PC-3 (cell line): ENCODE results near the gene MRPS34. TPM values are rescaled to one million over a fixed set of nuclear protein-coding genes. Genes with fewer than 3 reads are reported as not detected.

Experiments used
- ATAC-seq: fragments of 200-7000 bp; cut with Tn5 transposase; 2 replicates; pipeline ENCODE4 v1.9.1; 2020; ENCODE audit warnings: mild to moderate bottlenecking, moderate library complexity
- BruUV-seq: library from RNA; stranded (reverse); fragments of 400-500 nt; replicated peaks from 2 replicates; lab custom pipeline; 2021; lab: Mats Ljungman, UMichigan
- CTCF ChIA-PET: fragments of 300-600 bp; sonication (Branson Sonifier 250); formaldehyde crosslinking; loops from one replicate; lab custom pipeline; 2022; ENCODE audit warnings: antibody characterized with exemption; lab: Charles Lee
- POLR2A ChIA-PET: fragments of 300-600 bp; sonication (Branson Sonifier 250); formaldehyde crosslinking; loops from one replicate; lab custom pipeline; 2022; ENCODE audit warnings: antibody characterized with exemption; ENCODE audit not compliant: unreplicated experiment; lab: Charles Lee
- DNase-seq: peaks from one replicate; pipeline ENCODE4 v3.0.0-alpha.2; 2015
- H2AFZ ChIP-seq: fragments of 300-600 bp; sonication (generic); 2 replicates; pipeline ENCODE4 v1.6.0; 2016; ENCODE audit warnings: antibody characterized with exemption, low read length
- H3F3A ChIP-seq: fragments of 300-600 bp; sonication (generic); one replicate; pipeline ENCODE4 v1.6.0; 2017; ENCODE audit warnings: antibody characterized with exemption, low read length, control low read depth, mild to moderate bottlenecking; ENCODE audit not compliant: unreplicated experiment
- H3K27ac ChIP-seq: fragments of 300-600 bp; sonication (generic); 2 replicates; pipeline ENCODE4 v1.5.1; 2016; ENCODE audit warnings: mild to moderate bottlenecking, low read length
- H3K27me3 ChIP-seq: fragments of 300-600 bp; sonication (generic); 2 replicates; pipeline ENCODE4 v1.6.1; 2016; ENCODE audit warnings: low read length, mixed read lengths
- H3K36me3 ChIP-seq: fragments of 300-600 bp; sonication (generic); 2 replicates; pipeline ENCODE4 v1.6.1; 2016; ENCODE audit warnings: low read depth, mixed run types, low read length, mixed read lengths
- H3K4me1 ChIP-seq: fragments of 300-600 bp; sonication (generic); 2 replicates; pipeline ENCODE4 v1.5.1; 2016; ENCODE audit warnings: low read length; ENCODE audit not compliant: insufficient read depth
- H3K4me2 ChIP-seq: fragments of 300-600 bp; sonication (generic); 2 replicates; pipeline ENCODE4 v1.6.0; 2016; ENCODE audit warnings: low read length
- H3K4me3 ChIP-seq: fragments of 300-600 bp; sonication (generic); 2 replicates; pipeline ENCODE4 v1.5.1; 2016; ENCODE audit warnings: mild to moderate bottlenecking, low read length, mixed read lengths
- H3K79me2 ChIP-seq: fragments of 300-600 bp; sonication (generic); 2 replicates; pipeline ENCODE4 v1.6.1; 2017; ENCODE audit warnings: low read length, mixed read lengths
- H3K9ac ChIP-seq: fragments of 300-600 bp; sonication (generic); 2 replicates; pipeline ENCODE4 v1.6.0; 2016; ENCODE audit warnings: mild to moderate bottlenecking, low read length
- H3K9me2 ChIP-seq: fragments of 300-600 bp; sonication (generic); replicated peaks from 2 replicates; pipeline ENCODE4 v1.6.1; 2016; ENCODE audit warnings: mixed run types, low read length, mixed read lengths
- H3K9me3 ChIP-seq: fragments of 300-600 bp; sonication (generic); 2 replicates; pipeline ENCODE4 v1.6.1; 2016; ENCODE audit warnings: low read length, mixed read lengths
- H4K20me1 ChIP-seq: fragments of 300-600 bp; sonication (generic); 2 replicates; pipeline ENCODE4 v1.6.1; 2016; ENCODE audit warnings: low read length, mixed read lengths
- CTCF ChIP-seq: fragments of 300-600 bp; sonication (generic); conservative IDR thresholded peaks from 2 replicates; pipeline ENCODE4 v1.5.1; 2017; ENCODE audit warnings: antibody characterized with exemption, low read depth, mild to moderate bottlenecking, low read length
- EZH2 ChIP-seq: fragments of 300-600 bp; sonication (generic); IDR thresholded peaks from one replicate; pipeline ENCODE4 v1.6.1; 2017; ENCODE audit warnings: antibody characterized with exemption, mild to moderate bottlenecking, low read length; ENCODE audit not compliant: unreplicated experiment
- EZH2phosphoT487 ChIP-seq: fragments of 300-600 bp; sonication (generic); IDR thresholded peaks from 2 replicates; pipeline ENCODE4 v1.6.1; 2018; ENCODE audit warnings: mild to moderate bottlenecking, antibody characterized with exemption, low read length, borderline replicate concordance
- intact Hi-C: fragments of 100-400 bp; cut with micrococcal nuclease; formaldehyde crosslinking; loops from 2 replicates; pipeline ENCODE4 v1.9.0; 2023
- total RNA-seq: library from RNA; depleted of rRNA; stranded (reverse); fragments of >200 nt; gene quantifications from 2 replicates; pipeline ENCODE4 v1.2.3, GENCODE V29; 2014

The MRPS34 gene
- total RNA-seq, 1 experiment from 2014 or later = 248 TPM

- CTCF ChIA-PET = interaction anchor here (0.5 kb wide), 1 partner anchor 92 kb away, joined by 7 read pairs; no protein-coding TSS in a partner anchor
- H3K9ac ChIP-seq = no peak overlapping the region
- ATAC-seq (peak; percentile 99), DNase-seq (peak; percentile 70)
- no peaks in the 10 kb centered on the region for H4K20me1 ChIP-seq
- H3K9me3 ChIP-seq = no peaks in the 10 kb centered on the region
- 0 out of 2 replicates have a peak overlapping the region, but pooled peaks have one; percentile 48 for H2AFZ ChIP-seq
- H3F3A ChIP-seq = no peaks in the 10 kb centered on the region
- no peak overlapping the region for H3K4me3 ChIP-seq
- no peak for TF ChIP-seq EZH2
- TF ChIP-seq CTCF = peak; percentile 82
- no peak for TF ChIP-seq EZH2phosphoT487
- no peaks in the 10 kb centered on the region for H3K9me2 ChIP-seq
- H3K27ac ChIP-seq = no peak overlapping the region
- H3K36me3 ChIP-seq = peaks cover 4% of the 10 kb centered on the region; the same call in 1 of the 2 replicates
- no TSS peak for BruUV-seq
- no peaks in the 10 kb centered on the region for H3K4me1 ChIP-seq
- no peak overlapping the region for H3K4me2 ChIP-seq
- no peaks in the 10 kb centered on the region for H3K27me3 ChIP-seq
- POLR2A ChIA-PET = no interaction called here
- no peaks in the 10 kb centered on the region for H3K79me2 ChIP-seq
- intact Hi-C loops = no loop called here
Observed at GRCh38 chr16:1812732-1813163, 39.8 kb upstream of the MRPS34 start.

- H3K9me2 ChIP-seq = no peaks in the 10 kb centered on the region
- ChIA-PET POLR2A (no interaction called here), CTCF (interaction anchor here (0.8 kb wide), 1 partner anchor 121 kb away, joined by 3 read pairs; no protein-coding TSS in a partner anchor)
- H2AFZ ChIP-seq = no peak overlapping the region
- no peaks in the 10 kb centered on the region for H4K20me1 ChIP-seq
- H3K4me2 ChIP-seq = no peak overlapping the region
- intact Hi-C loops = no loop called here
- no peaks in the 10 kb centered on the region for H3K79me2 ChIP-seq
- TF ChIP-seq CTCF (no peak), EZH2phosphoT487 (no peak)
- no peaks in the 10 kb centered on the region for H3K4me1 ChIP-seq
- no peaks in the 10 kb centered on the region for H3F3A ChIP-seq
- H3K27ac ChIP-seq = no peak overlapping the region
- H3K4me3 ChIP-seq = no peak overlapping the region
- no peaks in the 10 kb centered on the region for H3K9me3 ChIP-seq
- H3K9ac ChIP-seq = no peak overlapping the region
- no TSS peak for BruUV-seq
- H3K36me3 ChIP-seq = no peaks in the 10 kb centered on the region; the same call in 1 of the 2 replicates
- no peak for DNase-seq
- H3K27me3 ChIP-seq = no peaks in the 10 kb centered on the region
- ATAC-seq = no peak
Observed at GRCh38 chr16:1810536-1810935, 37.6 kb upstream of the MRPS34 start.

GRCh38 chr16:1810106-1810505 lies 37.2 kb upstream of the MRPS34 start:
- Histone ChIP-seq H3K27me3 (no peaks in the 10 kb centered on the region), H3F3A (no peaks in the 10 kb centered on the region), H3K9ac (no peak overlapping the region), H2AFZ (no peak overlapping the region), H3K4me3 (no peak overlapping the region), H3K4me1 (no peaks in the 10 kb centered on the region), H3K9me2 (no peaks in the 10 kb centered on the region), H3K79me2 (no peaks in the 10 kb centered on the region), H3K27ac (no peak overlapping the region), H3K9me3 (no peaks in the 10 kb centered on the region), H3K36me3 (no peaks in the 10 kb centered on the region), H4K20me1 (no peaks in the 10 kb centered on the region), H3K4me2 (no peak overlapping the region)
- ATAC-seq (no peak), DNase-seq (no peak)
- CTCF ChIA-PET = interaction anchor here (0.8 kb wide), 1 partner anchor 122 kb away, joined by 3 read pairs; no protein-coding TSS in a partner anchor
- intact Hi-C loops = no loop called here
- BruUV-seq = no TSS peak
- TF ChIP-seq CTCF (no peak), EZH2 (no peak), EZH2phosphoT487 (no peak)
- POLR2A ChIA-PET = no interaction called here
